BJ (cell line): Measurements from ENCODE around the gene IDNK. TPM values are rescaled to one million over a fixed set of nuclear protein-coding genes. Genes with fewer than 3 reads are reported as not detected.
"Not testable (repeated sequence)": the region's sequence is repeated elsewhere in the genome, so short reads cannot be mapped to it uniquely, and the experiment has no call there.

Experiments
- CTCF ChIA-PET: fragments of 350-600 bp; formaldehyde crosslinking; extraction: SDS; loops from one replicate; lab custom pipeline; 2021; ENCODE audit warnings: antibody characterized with exemption, inconsistent platforms; lab: Yijun Ruan, JAX
- POLR2A ChIA-PET: fragments of 300-600 bp; sonication (Branson Sonifier 250); formaldehyde crosslinking; extraction: SDS; loops from one replicate; lab custom pipeline; 2021; ENCODE audit warnings: antibody characterized with exemption; lab: Charles Lee
- DNase-seq: peaks from one replicate; pipeline ENCODE4 v3.0.0-alpha.2; 2011; ENCODE audit warnings: low read depth
- H3K27me3 ChIP-seq: 2 replicates; pipeline ENCODE4 v1.6.0; 2011; ENCODE audit warnings: low read length; ENCODE audit not compliant: control insufficient read depth, insufficient read depth
- H3K36me3 ChIP-seq: 2 replicates; pipeline ENCODE4 v1.5.1; 2011; ENCODE audit warnings: low read length; ENCODE audit not compliant: control insufficient read depth, insufficient read depth
- H3K4me3 ChIP-seq: 2 replicates; pipeline ENCODE4 v1.5.1; 2011; ENCODE audit warnings: low read depth, mild to moderate bottlenecking, control low read depth, low read length
- CTCF ChIP-seq: IDR thresholded peaks from 2 replicates; pipeline ENCODE4 v1.5.1; 2011; ENCODE audit warnings: low read depth, mild to moderate bottlenecking, control low read depth, inconsistent platforms, low read length, moderate library complexity; ENCODE audit not compliant: insufficient read depth
- polyA plus RNA-seq: library from polyadenylated mRNA; depleted of rRNA; stranded (reverse); fragments of >200 nt; gene quantifications from 2 replicates; pipeline ENCODE4 v1.2.3, GENCODE V29; 2011

IDNK gene
- polyA plus RNA-seq, 1 experiment = 2.7 TPM

- no peak for TF ChIP-seq CTCF
- POLR2A ChIA-PET = no interaction called here
Observed at GRCh38 chr9:83601463-83601862, 21.5 kb upstream of the IDNK start.

GRCh38 chr9:83607620-83608019 is 15.3 kb upstream of the IDNK start:
- DNase-seq, H3K36me3 ChIP-seq, H3K27me3 ChIP-seq, H3K4me3 ChIP-seq, CTCF ChIA-PET, POLR2A ChIA-PET: not testable (repeated sequence)

More at GRCh38 chr9:83601463-83601862, 21.5 kb upstream of the IDNK start:
- H3K27me3 ChIP-seq = peaks cover 1% of the 10 kb centered on the region; the same call in 1 of the 2 replicates
- CTCF ChIA-PET = interaction anchor here (1.3 kb wide), 1 partner anchor 20 kb away, joined by 4 read pairs; no protein-coding TSS in a partner anchor
- no peaks in the 10 kb centered on the region for H3K36me3 ChIP-seq
- DNase-seq = no peak
- H3K4me3 ChIP-seq = no peak overlapping the region

GRCh38 chr9:83613298-83613697 is 9.6 kb upstream of the IDNK start:
- H3K4me3 ChIP-seq, H3K27me3 ChIP-seq, DNase-seq, H3K36me3 ChIP-seq, POLR2A ChIA-PET, CTCF ChIA-PET: not testable (repeated sequence)

GRCh38 chr9:83617299-83617698 is 5.6 kb upstream of the IDNK start:
- Histone ChIP-seq H3K4me3 (no peak overlapping the region), H3K27me3 (no peaks in the 10 kb centered on the region), H3K36me3 (no peaks in the 10 kb centered on the region)
- no peak for TF ChIP-seq CTCF
- DNase-seq = no peak
- ChIA-PET CTCF (no interaction called here), POLR2A (no interaction called here)

GRCh38 chr9:83620841-83621636 is 1.9 kb upstream of the IDNK start:
- TF ChIP-seq CTCF = peak; percentile 83
- POLR2A ChIA-PET = no interaction called here
- no peak overlapping the region for H3K4me3 ChIP-seq

GRCh38 chr9:83622433-83622938 is 457 bp upstream of the IDNK start:
- ChIA-PET POLR2A (no interaction called here), CTCF (interaction anchor here (1.3 to 3.2 kb wide), 2 partner anchors 24 to 27 kb away, joined by 3 to 15 read pairs; no protein-coding TSS in a partner anchor)
- no peaks in the 10 kb centered on the region for H3K27me3 ChIP-seq
- DNase-seq = no peak
- H3K36me3 ChIP-seq = no peaks in the 10 kb centered on the region
- no peak for TF ChIP-seq CTCF
- H3K4me3 ChIP-seq = peak overlapping the region; percentile 65

More at GRCh38 chr9:83620841-83621636, 1.9 kb upstream of the IDNK start:
- CTCF ChIA-PET = interaction anchor here (0.6 to 2.3 kb wide), 19 partner anchors 10 to 685 kb away, joined by 3 to 15 read pairs (median 3); partner anchors contain the start of gene KIF27
- no peaks in the 10 kb centered on the region for H3K27me3 ChIP-seq
- DNase-seq = no peak
- H3K36me3 ChIP-seq = no peaks in the 10 kb centered on the region
